Measurements from ENCODE around the gene SNX10.

Gene SNX10

GRCh38 chr7:26360650-26361049 is 69.0 kb downstream of the SNX10 start:
- peaks cover 11% of the 10 kb centered on the region for H3K36me3 Mint-ChIP-seq (ENCODE audit: low read depth)
- H3K27ac Mint-ChIP-seq = no peak overlapping the region
- H3K4me3 Mint-ChIP-seq = no peak overlapping the region
- H3K4me1 Mint-ChIP-seq (ENCODE audit: low read depth) = peaks cover 10% of the 10 kb centered on the region
- H3K27me3 Mint-ChIP-seq (ENCODE audit: low read depth) = no peaks in the 10 kb centered on the region
- H3K9me3 Mint-ChIP-seq = no peaks in the 10 kb centered on the region

GRCh38 chr7:26361637-26362036 is 70.0 kb downstream of the SNX10 start:
- peaks cover 11% of the 10 kb centered on the region for H3K36me3 Mint-ChIP-seq (ENCODE audit: low read depth)
- H3K27me3 Mint-ChIP-seq (ENCODE audit: low read depth) = no peaks in the 10 kb centered on the region
- no peaks in the 10 kb centered on the region for H3K9me3 Mint-ChIP-seq
- H3K4me3 Mint-ChIP-seq = no peak overlapping the region
- H3K4me1 Mint-ChIP-seq (ENCODE audit: low read depth) = peaks cover 14% of the 10 kb centered on the region
- no peak overlapping the region for H3K27ac Mint-ChIP-seq

DNA sequence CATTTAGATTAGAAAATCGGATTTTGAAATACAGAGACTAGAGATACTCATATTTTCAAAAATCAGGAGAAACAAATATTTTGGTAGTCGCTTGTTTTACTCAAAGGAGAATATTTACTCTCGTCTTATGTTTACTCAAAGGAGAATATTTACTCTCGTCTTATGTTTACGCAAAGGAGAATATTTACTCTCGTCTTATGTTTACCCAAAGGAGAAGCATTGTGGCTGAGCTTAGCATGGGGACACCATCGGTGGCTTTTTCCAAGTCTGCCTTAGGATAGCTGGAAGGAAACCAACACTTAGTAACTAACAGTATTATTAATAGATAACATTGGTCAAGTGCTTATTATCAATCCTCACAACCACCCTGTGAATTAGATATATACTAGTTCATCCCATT is 71.8 kb downstream of the SNX10 start:
- Mint-ChIP-seq H3K36me3 (ENCODE audit: low read depth) (peaks cover 9% of the 10 kb centered on the region), H3K4me1 (ENCODE audit: low read depth) (peaks cover 11% of the 10 kb centered on the region), H3K27me3 (ENCODE audit: low read depth) (no peaks in the 10 kb centered on the region), H3K27ac (no peak overlapping the region), H3K4me3 (no peak overlapping the region), H3K9me3 (no peaks in the 10 kb centered on the region)

DNA sequence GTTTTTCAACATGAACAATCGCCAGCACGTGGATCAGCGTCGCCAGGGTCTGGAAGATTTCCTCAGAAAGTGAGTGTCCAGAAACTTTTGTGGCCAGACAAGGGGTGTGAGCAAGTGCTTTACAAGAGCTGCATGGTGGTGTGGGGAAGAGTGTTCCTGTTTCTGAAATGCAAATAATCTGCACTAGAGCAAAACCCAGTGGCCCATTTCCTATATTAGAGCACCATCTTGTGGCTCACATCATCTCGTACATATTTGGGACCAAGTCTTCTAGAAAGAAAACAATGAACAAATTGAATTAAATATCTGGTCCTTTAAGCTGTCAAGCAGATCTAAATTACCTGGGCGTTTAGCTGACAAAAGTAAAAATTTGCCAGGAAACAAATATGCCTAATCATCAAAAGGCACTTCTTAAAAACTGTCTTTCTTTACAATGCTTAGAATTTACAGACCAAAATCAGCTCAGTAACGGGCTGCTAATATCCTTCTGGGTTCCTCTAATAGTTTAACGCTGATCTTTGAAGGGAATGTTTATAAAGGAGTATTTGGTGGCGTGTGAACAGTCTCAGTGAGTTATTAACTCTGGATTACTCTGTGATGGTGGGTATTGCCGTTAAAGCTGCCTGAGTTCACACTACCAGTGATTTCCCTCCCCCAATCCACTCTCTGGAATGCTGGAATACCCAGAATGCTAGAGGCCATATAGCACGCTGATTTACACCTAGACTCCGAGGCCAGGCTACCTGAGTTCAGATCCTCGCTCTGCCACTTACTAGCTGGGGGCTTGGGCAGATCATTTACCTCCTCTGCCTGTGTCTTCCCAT is 73.6 kb downstream of the SNX10 start:
- H3K36me3 Mint-ChIP-seq (ENCODE audit: low read depth) = peaks cover 12% of the 10 kb centered on the region
- no peak overlapping the region for H3K4me3 Mint-ChIP-seq
- peaks cover 17% of the 10 kb centered on the region for H3K4me1 Mint-ChIP-seq (ENCODE audit: low read depth)
- no peaks in the 10 kb centered on the region for H3K9me3 Mint-ChIP-seq
- H3K27me3 Mint-ChIP-seq (ENCODE audit: low read depth) = no peaks in the 10 kb centered on the region
- H3K27ac Mint-ChIP-seq = no peak overlapping the region

DNA sequence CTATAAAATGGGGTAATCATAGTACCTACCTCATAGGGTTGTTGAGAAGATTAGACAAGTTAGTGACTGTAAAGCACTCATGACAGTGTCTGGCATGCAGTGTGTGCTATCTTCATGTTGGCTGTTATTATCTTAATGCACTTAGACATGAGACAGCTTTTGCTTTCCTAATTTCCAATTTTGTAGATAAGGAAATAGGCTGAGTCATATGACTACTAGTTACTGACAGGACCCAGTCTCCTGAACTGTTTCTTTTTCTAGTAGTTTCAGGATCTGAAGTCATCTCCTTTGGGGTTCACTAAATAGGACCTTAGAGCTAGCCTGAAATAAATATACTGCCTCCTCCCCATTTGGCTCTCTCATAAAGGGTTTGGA is 74.2 kb downstream of the SNX10 start:
- Mint-ChIP-seq H3K36me3 (ENCODE audit: low read depth) (peaks cover 12% of the 10 kb centered on the region), H3K27me3 (ENCODE audit: low read depth) (no peaks in the 10 kb centered on the region), H3K27ac (no peak overlapping the region), H3K9me3 (no peaks in the 10 kb centered on the region), H3K4me1 (ENCODE audit: low read depth) (peaks cover 15% of the 10 kb centered on the region), H3K4me3 (no peak overlapping the region)

GRCh38 chr7:26367219-26367711 is 75.6 kb downstream of the SNX10 start:
- no peaks in the 10 kb centered on the region for H3K27me3 Mint-ChIP-seq (ENCODE audit: low read depth)
- peaks cover 14% of the 10 kb centered on the region for H3K36me3 Mint-ChIP-seq (ENCODE audit: low read depth)
- no peak overlapping the region for H3K27ac Mint-ChIP-seq
- H3K9me3 Mint-ChIP-seq = no peaks in the 10 kb centered on the region
- no peak overlapping the region for H3K4me3 Mint-ChIP-seq
- peaks cover 15% of the 10 kb centered on the region for H3K4me1 Mint-ChIP-seq (ENCODE audit: low read depth)

GRCh38 chr7:26368542-26368941 is 76.9 kb downstream of the SNX10 start:
- Mint-ChIP-seq H3K27ac (no peak overlapping the region), H3K36me3 (ENCODE audit: low read depth) (peaks cover 20% of the 10 kb centered on the region), H3K4me1 (ENCODE audit: low read depth) (peaks cover 14% of the 10 kb centered on the region)

DNA sequence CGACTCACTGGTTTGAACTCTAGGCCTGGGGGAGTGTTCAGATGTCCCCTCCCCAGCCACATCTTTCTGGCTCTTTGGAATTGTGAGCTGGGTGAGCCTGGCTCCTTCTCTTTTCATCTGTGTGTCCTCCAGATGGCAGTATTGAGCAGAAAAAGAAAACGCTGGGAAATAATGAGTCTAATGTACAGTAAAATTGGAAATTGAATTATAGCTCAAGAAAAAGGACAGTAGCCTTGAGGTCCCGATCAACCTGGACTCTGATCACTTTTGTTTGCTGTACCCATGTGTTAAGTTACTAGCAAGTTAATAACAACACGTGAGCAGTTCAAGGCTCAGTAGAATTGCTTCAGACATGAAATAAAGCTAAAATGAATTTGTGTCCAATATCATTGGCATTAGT is 77.9 kb downstream of the SNX10 start:
- Mint-ChIP-seq H3K27ac (no peak overlapping the region), H3K27me3 (ENCODE audit: low read depth) (peaks cover 7% of the 10 kb centered on the region), H3K4me1 (ENCODE audit: low read depth) (peaks cover 14% of the 10 kb centered on the region), H3K9me3 (no peaks in the 10 kb centered on the region), H3K36me3 (ENCODE audit: low read depth) (peaks cover 24% of the 10 kb centered on the region), H3K4me3 (no peak overlapping the region)

More at GRCh38 chr7:26368542-26368941, 76.9 kb downstream of the SNX10 start:
- no peaks in the 10 kb centered on the region for H3K27me3 Mint-ChIP-seq (ENCODE audit: low read depth)
- H3K9me3 Mint-ChIP-seq = no peaks in the 10 kb centered on the region
- no peak overlapping the region for H3K4me3 Mint-ChIP-seq

DNA sequence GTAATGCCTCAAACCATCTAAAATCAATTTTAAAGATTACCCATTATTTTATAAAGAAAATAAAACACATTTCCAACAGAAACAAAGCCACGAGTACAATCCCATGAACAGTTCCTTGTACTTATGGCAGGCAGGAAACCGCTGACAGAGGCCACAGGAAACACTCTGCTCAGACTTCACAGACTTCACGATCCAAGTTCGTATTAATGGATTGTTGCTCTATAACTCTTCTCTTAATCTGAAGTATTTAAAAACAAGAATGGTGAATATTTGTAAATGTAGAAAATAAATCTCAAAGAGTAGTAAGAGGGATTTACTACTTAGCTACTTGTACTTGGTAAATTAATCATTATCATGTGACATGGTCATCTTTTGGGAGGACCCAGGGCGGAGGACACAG is 78.3 kb downstream of the SNX10 start:
- Mint-ChIP-seq H3K9me3 (no peaks in the 10 kb centered on the region), H3K36me3 (ENCODE audit: low read depth) (peaks cover 22% of the 10 kb centered on the region), H3K4me3 (peak overlapping the region; percentile 40), H3K4me1 (ENCODE audit: low read depth) (peaks cover 12% of the 10 kb centered on the region), H3K27ac (no peak overlapping the region), H3K27me3 (ENCODE audit: low read depth) (peaks cover 8% of the 10 kb centered on the region)

- H3K36me3 Mint-ChIP-seq (ENCODE audit: low read depth) = peaks cover 21% of the 10 kb centered on the region
- no peaks in the 10 kb centered on the region for H3K9me3 Mint-ChIP-seq
- no peak overlapping the region for H3K27ac Mint-ChIP-seq
Measured at GRCh38 chr7:26372249-26372648, 80.6 kb downstream of the SNX10 start.

DNA sequence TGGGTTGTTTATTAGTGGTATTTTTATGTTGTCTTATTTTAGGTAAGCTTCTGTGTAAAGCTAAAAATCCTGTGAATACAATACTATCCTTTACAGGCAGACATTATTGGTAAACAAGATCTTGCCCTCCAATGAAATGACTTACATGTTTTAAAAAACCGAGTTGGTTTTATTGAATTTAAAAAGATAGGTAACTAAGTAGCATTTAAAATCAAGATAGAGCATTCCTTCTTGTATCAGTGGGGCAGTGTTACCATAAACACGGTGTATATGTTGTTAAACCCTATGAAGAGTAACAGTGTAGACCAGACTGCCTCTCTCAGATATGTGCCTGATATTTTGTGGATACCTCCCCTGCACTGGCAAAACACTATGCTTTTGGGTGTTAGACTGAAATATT is 81.0 kb downstream of the SNX10 start:
- no peak overlapping the region for H3K27ac Mint-ChIP-seq
- H3K9me3 Mint-ChIP-seq = no peaks in the 10 kb centered on the region
- peaks cover 10% of the 10 kb centered on the region for H3K4me1 Mint-ChIP-seq (ENCODE audit: low read depth)
- no peak overlapping the region for H3K4me3 Mint-ChIP-seq
- H3K36me3 Mint-ChIP-seq (ENCODE audit: low read depth) = peaks cover 18% of the 10 kb centered on the region
- H3K27me3 Mint-ChIP-seq (ENCODE audit: low read depth) = peaks cover 21% of the 10 kb centered on the region

More at GRCh38 chr7:26372249-26372648, 80.6 kb downstream of the SNX10 start:
- no peak overlapping the region for H3K4me3 Mint-ChIP-seq
- H3K4me1 Mint-ChIP-seq (ENCODE audit: low read depth) = peaks cover 10% of the 10 kb centered on the region
- peaks cover 17% of the 10 kb centered on the region for H3K27me3 Mint-ChIP-seq (ENCODE audit: low read depth)

DNA sequence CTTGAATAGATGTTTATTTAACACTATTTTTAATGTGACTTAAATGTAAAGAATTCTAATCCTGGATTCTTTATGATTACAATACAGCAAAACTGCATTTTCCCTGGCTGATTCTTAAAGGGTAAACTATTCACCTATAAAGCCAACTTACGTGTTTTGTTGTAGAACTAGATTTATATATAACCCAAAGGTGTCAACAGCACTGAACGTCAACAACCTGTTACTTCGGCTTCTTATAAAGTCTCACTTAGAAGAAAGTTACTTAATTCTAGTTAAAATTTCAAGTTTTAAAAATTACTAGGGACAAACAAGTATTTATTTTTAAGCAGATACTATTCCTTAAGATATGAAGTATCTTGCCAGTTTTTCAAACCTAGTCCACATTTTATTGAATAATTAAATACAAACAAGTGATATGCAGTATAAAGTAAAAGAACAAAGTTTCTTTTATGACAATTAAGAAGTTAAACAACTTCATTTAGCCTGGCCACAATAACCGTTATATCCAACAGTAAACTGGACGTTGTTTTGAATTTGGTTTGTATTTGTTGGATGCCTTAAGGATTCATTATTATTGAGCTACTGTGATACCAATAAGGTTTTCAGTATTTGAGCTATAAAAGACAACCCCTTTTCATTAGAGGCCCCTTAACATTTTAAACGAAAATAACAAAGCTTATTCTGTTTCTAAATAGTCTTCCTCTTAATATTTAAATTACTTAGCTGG is 83.1 kb downstream of the SNX10 start:
- Mint-ChIP-seq H3K9me3 (no peaks in the 10 kb centered on the region), H3K27me3 (ENCODE audit: low read depth) (peaks cover 39% of the 10 kb centered on the region), H3K4me3 (no peak overlapping the region), H3K27ac (no peak overlapping the region), H3K36me3 (ENCODE audit: low read depth) (peaks cover 18% of the 10 kb centered on the region), H3K4me1 (ENCODE audit: low read depth) (peaks cover 8% of the 10 kb centered on the region)

DNA sequence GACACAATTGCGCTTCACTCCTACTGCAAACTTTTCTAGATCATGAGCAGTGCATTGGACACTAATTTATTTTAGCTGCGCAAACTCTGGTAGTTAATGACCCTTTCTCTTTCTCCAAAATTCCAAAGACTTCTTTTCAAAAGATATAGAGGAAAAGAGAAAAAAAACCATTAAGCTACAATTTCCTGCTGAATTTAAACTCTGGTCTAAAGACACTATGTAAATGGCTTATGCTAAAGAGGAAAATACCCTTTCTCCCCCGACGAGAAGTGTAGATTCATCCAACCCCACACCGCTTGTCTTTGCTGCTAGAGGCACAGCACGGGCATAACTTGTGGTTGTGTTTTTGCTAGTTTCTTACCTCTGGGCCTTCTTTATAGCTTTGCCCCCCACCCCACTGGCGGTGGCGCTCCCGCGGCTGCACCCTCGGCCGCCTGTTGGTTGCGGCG is 84.1 kb downstream of the SNX10 start:
- Mint-ChIP-seq H3K27me3 (ENCODE audit: low read depth) (peaks cover 41% of the 10 kb centered on the region), H3K4me1 (ENCODE audit: low read depth) (peaks cover 4% of the 10 kb centered on the region), H3K27ac (no peak overlapping the region), H3K36me3 (ENCODE audit: low read depth) (peaks cover 15% of the 10 kb centered on the region), H3K4me3 (peak overlapping the region; percentile 28), H3K9me3 (no peaks in the 10 kb centered on the region)

GRCh38 chr7:26376175-26376917 is 84.7 kb downstream of the SNX10 start:
- Mint-ChIP-seq H3K9me3 (no peaks in the 10 kb centered on the region), H3K27ac (peak overlapping the region; percentile 45), H3K27me3 (ENCODE audit: low read depth) (peaks cover 41% of the 10 kb centered on the region), H3K4me1 (ENCODE audit: low read depth) (peaks cover 4% of the 10 kb centered on the region), H3K4me3 (peak overlapping the region; percentile 86), H3K36me3 (ENCODE audit: low read depth) (peaks cover 15% of the 10 kb centered on the region)
